ENCODE measurements around the gene HDAC4. TPM values are rescaled to one million over a fixed set of nuclear protein-coding genes. Genes with fewer than 3 reads are reported as not detected.

Gene HDAC4
- total and polyA plus RNA-seq, 2 of the 4 experiments (the other 2 are of a cell fraction): 4.1 to 7.2 TPM

DNA sequence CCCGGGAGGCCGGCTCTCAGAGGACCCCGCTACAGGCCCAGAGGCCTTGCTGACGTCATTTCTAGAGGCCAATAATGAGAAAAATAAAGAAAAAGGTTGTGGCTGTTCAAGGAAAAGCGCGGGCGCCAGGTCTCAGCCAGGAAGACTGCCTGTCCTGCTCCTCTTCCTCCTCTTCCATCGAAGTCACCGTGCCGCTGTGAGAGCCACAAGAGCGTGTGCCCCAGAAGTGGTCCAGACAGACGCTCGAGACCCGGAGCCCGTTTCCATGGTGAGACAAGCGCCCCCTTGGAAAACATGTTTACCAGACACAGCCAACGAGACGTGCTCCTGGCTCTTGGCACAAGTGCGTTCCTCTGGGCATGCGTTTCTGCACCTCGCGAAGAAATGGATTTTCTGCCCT is 210.5 kb downstream of the HDAC4 start:
- no peak for TF ChIP-seq RCOR1 (IDR thresholded peaks at IDR 0.05; ENCODE audit: insufficient replicate concordance, low read length)
- TF ChIP-seq SMC3 (IDR thresholded peaks at IDR 0.05; ENCODE audit: low read depth, low read length): no peak
- no peak for TF ChIP-seq NFE2L2 (IDR thresholded peaks at IDR 0.05; ENCODE audit: low read depth, low read length)
- TF ChIP-seq, protein P1, sequence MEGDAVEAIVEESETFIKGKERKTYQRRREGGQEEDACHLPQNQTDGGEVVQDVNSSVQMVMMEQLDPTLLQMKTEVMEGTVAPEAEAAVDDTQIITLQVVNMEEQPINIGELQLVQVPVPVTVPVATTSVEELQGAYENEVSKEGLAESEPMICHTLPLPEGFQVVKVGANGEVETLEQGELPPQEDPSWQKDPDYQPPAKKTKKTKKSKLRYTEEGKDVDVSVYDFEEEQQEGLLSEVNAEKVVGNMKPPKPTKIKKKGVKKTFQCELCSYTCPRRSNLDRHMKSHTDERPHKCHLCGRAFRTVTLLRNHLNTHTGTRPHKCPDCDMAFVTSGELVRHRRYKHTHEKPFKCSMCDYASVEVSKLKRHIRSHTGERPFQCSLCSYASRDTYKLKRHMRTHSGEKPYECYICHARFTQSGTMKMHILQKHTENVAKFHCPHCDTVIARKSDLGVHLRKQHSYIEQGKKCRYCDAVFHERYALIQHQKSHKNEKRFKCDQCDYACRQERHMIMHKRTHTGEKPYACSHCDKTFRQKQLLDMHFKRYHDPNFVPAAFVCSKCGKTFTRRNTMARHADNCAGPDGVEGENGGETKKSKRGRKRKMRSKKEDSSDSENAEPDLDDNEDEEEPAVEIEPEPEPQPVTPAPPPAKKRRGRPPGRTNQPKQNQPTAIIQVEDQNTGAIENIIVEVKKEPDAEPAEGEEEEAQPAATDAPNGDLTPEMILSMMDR (conservative IDR thresholded peaks at IDR 0.05; ENCODE audit: low read depth, low read length): no peak
- no peak for TF ChIP-seq MAFK (IDR thresholded peaks at IDR 0.05; ENCODE audit: low read depth, low read length)
- TF ChIP-seq POLR2A (IDR thresholded peaks at IDR 0.05; ENCODE audit: low read depth, low read length): no peak
- TF ChIP-seq, protein P2, sequence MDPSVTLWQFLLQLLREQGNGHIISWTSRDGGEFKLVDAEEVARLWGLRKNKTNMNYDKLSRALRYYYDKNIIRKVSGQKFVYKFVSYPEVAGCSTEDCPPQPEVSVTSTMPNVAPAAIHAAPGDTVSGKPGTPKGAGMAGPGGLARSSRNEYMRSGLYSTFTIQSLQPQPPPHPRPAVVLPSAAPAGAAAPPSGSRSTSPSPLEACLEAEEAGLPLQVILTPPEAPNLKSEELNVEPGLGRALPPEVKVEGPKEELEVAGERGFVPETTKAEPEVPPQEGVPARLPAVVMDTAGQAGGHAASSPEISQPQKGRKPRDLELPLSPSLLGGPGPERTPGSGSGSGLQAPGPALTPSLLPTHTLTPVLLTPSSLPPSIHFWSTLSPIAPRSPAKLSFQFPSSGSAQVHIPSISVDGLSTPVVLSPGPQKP (IDR thresholded peaks at IDR 0.05; ENCODE audit: borderline replicate concordance, low read depth, low read length): no peak
- TF ChIP-seq MAZ (IDR thresholded peaks at IDR 0.05; ENCODE audit: borderline replicate concordance, low read depth, low read length): no peak
- TF ChIP-seq FOS (IDR thresholded peaks at IDR 0.05; ENCODE audit: low read depth, low read length): no peak
- TF ChIP-seq CHD1 (IDR thresholded peaks at IDR 0.05; ENCODE audit: low read depth, low read length): no peak
- no peak for TF ChIP-seq RAD21 (IDR thresholded peaks at IDR 0.05; ENCODE audit: low read length)
- TF ChIP-seq CEBPB (IDR thresholded peaks at IDR 0.05; ENCODE audit: low read depth, low read length): no peak
- TF ChIP-seq BHLHE40 (IDR thresholded peaks at IDR 0.05; ENCODE audit: low read depth, low read length): no peak
- TF ChIP-seq MXI1 (IDR thresholded peaks at IDR 0.05; ENCODE audit: borderline replicate concordance, low read depth, low read length): no peak
- TF ChIP-seq RFX5 (IDR thresholded peaks at IDR 0.05; ENCODE audit: low read depth, low read length): no peak
- TF ChIP-seq, protein P3, sequence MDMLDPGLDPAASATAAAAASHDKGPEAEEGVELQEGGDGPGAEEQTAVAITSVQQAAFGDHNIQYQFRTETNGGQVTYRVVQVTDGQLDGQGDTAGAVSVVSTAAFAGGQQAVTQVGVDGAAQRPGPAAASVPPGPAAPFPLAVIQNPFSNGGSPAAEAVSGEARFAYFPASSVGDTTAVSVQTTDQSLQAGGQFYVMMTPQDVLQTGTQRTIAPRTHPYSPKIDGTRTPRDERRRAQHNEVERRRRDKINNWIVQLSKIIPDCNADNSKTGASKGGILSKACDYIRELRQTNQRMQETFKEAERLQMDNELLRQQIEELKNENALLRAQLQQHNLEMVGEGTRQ (IDR thresholded peaks at IDR 0.05; ENCODE audit: low read depth, low read length): no peak
- Histone ChIP-seq H2AFZ (replicated peaks; ENCODE audit: low read length, poor library complexity) (no peak overlapping the region), H3K9ac (ENCODE audit: low read depth, low read length) (no peak overlapping the region), H2BK20ac (ENCODE audit: low read depth, low read length) (no peak overlapping the region), H3K4ac (ENCODE audit: low read depth, low read length) (no peak overlapping the region), H4K5ac (ENCODE audit: low read depth, low read length) (no peak overlapping the region), H3K27me3 (ENCODE audit: control insufficient read depth, insufficient read depth, low read length) (no peaks in the 10 kb centered on the region), H4K91ac (ENCODE audit: insufficient read depth, low read depth, low read length) (no peak overlapping the region), H3K9me1 (ENCODE audit: insufficient read depth, low read length) (peaks cover 3% of the 10 kb centered on the region; the same call in 1 of the 2 replicates), H3K56ac (ENCODE audit: extremely low read depth, insufficient read depth, low read length) (no peak overlapping the region), H3K4me3 (ENCODE audit: insufficient read depth, low read depth, low read length) (no peak overlapping the region), H3K36me3 (ENCODE audit: control insufficient read depth, insufficient read depth, low read length) (peaks cover 40% of the 10 kb centered on the region), H3K4me2 (ENCODE audit: low read depth, low read length) (no peak overlapping the region), H2AK5ac (ENCODE audit: low read depth, low read length) (no peak overlapping the region), H3K27ac (ENCODE audit: insufficient read depth, low read length) (no peak overlapping the region), H2BK120ac (ENCODE audit: low read depth, low read length) (no peak overlapping the region), H3K9me3 (ENCODE audit: control insufficient read depth, insufficient read depth, low read length) (peaks cover 9% of the 10 kb centered on the region), H3K4me1 (ENCODE audit: control insufficient read depth, insufficient read depth, low read length) (no peaks in the 10 kb centered on the region), H3K18ac (ENCODE audit: low read depth, low read length) (no peak overlapping the region), H4K20me1 (ENCODE audit: insufficient read depth, low read length) (no peaks in the 10 kb centered on the region; the same call in 1 of the 2 replicates), H3K23ac (ENCODE audit: low read depth, low read length) (no peak overlapping the region), H3K14ac (replicated peaks; ENCODE audit: low read depth, low read length) (no peak overlapping the region), H2AK9ac (replicated peaks; ENCODE audit: low read depth, low read length, poor library complexity) (no peak overlapping the region), H2BK15ac (ENCODE audit: low read depth, low read length) (no peak overlapping the region), H3K79me1 (ENCODE audit: low read depth in 1 of 2, low read length in 2 of 2) (no peaks in the 10 kb centered on the region; a peak in 1 of 4 replicates), H4K8ac (ENCODE audit: low read depth in 2 of 2, low read length in 2 of 2) (no peak overlapping the region), H2BK5ac (ENCODE audit: low read depth, low read length, poor library complexity, severe bottlenecking) (no peak overlapping the region)
- intact Hi-C loops (cut with micrococcal nuclease): no loop called here
- dilution Hi-C loops (cut with HindIII; ENCODE audit: low sequenced_read_pairs, unreplicated experiment): no loop called here
- DNase-seq: no peak
- ChIA-PET POLR2A (ENCODE audit: unreplicated experiment) (no interaction called here), CTCF (no interaction called here)
- in situ Hi-C loops (cut with MboI; ENCODE audit: low sequenced_read_pairs): no loop called here
- ATAC-seq (ENCODE audit: low read depth): no peak
- no TSS peak for BruUV-seq (replicated peaks)
- WGBS, 2 experiments (ENCODE audit: extremely low coverage in 2 of 2, insufficient read length in 1 of 2): 94% methylated on average over 6 of the region's 22 CpGs; no CpG with 5 or more reads in 1 of the 2 experiments

Data from IMR-90 (cell line).